ENCODE measurements around the gene TAF4.
A peak's percentile ranks its signal among the peaks of the same experiment; 100 is the strongest.

The TAF4 gene

DNA sequence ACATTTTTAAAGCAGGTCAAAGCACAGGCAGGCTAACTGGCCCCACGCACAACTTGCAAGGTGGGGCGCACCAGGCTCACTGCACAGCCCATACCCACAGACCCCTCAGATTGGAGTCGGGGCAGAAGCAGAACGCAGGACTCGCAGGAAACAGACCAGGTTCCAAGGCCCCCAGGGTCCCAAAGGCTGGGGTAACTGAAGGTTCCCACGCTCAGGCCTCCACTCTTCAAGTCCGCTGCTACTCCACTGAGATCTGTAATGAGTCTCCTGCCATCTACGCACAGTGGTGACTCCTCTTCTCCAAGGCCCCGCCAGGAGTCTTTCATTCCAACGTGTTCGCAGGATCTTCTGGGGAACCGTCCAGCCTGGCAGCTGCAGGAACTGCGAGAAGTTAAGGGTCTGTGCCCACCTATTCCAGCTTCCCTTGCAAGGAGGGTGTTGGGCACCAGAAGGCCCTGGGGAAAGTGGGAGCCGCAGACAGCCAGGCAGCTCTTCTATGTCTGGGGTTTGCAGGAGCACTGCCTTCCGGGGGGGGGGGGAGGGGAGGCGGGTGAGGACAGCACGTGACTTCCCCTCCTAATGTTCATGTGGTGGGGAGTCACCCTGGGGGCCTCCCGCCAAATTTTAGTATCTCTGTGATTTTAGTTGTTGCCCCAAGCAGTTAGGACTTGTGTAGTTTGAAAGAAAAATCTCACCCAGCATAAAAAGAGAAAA is 2.0 kb upstream of the TAF4 start:
- Histone ChIP-seq H3K9me3 (ENCODE audit: control extremely low read depth in 1 of 5, control insufficient read depth in 4 of 5, insufficient read depth in 2 of 5, low read depth in 1 of 5, low read length in 4 of 5) (peaks cover 0 to 5% (median 0%) of the 10 kb centered on the region in 5 experiments), H3K4me1 (ENCODE audit: control extremely low read depth in 1 of 4, control insufficient read depth in 4 of 4, insufficient read depth in 4 of 4, low read length in 3 of 4) (peaks cover 3 to 38% (median 32%) of the 10 kb centered on the region in 4 experiments), H3K4me3 (ENCODE audit: control insufficient read depth in 1 of 7, extremely low read depth in 1 of 7, insufficient read depth in 4 of 7, low read depth in 2 of 7, low read length in 6 of 7) (peak overlapping the region in 2 of 7 experiments; percentile 23 to 28), H3K36me3 (ENCODE audit: control insufficient read depth in 4 of 4, insufficient read depth in 4 of 4, low read length in 3 of 4) (peaks cover 0 to 7% (median 2%) of the 10 kb centered on the region in 4 experiments), H3K27ac (ENCODE audit: insufficient read depth in 1 of 2, low read depth in 1 of 2, low read length in 2 of 2, poor library complexity in 1 of 2, severe bottlenecking in 2 of 2) (no peak overlapping the region), H3K27me3 (replicated peaks in 2 of 5; ENCODE audit: control insufficient read depth in 4 of 5, insufficient read depth in 5 of 5, low read length in 4 of 5) (no peaks in the 10 kb centered on the region)
- CTCF ChIA-PET: interaction anchor here (1.1 to 2.0 kb wide), 4 partner anchors 41 to 68 kb away, joined by 3 to 8 read pairs (median 4); no protein-coding TSS in a partner anchor
- POLR2A ChIA-PET: no interaction called here
- 74% methylated on average over 13 of the region's 18 CpGs for WGBS (ENCODE audit: insufficient coverage)
- no peak for DNase-seq

DNA sequence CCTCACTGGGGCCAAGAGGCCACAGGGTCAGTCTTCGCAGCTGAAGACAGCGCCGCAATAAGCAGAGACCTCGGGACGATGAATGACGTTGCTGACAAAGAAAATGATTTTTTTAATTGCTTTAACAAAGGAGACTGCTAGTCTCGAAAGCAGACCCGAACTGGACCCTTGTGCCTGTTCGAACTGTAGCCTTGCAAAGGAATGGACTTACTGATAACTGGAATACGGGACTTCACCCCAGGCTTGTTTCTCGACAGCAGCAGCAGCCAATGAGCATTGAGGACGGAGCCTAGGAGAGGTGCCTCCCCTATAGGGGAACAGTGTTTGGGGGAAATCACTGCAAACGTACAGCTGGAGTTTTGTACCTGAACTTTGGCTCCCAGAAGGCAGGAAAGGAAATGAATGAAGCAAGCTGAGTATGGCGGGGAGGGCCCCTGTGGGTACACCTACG is 1.3 kb upstream of the TAF4 start:
- peak in 1 of 3 donors; percentile 6 for DNase-seq
- Histone ChIP-seq H3K36me3 (ENCODE audit: control insufficient read depth in 4 of 4, insufficient read depth in 4 of 4, low read length in 3 of 4) (peaks cover 0 to 7% (median 2%) of the 10 kb centered on the region in 4 experiments), H3K9me3 (ENCODE audit: control extremely low read depth in 1 of 5, control insufficient read depth in 4 of 5, insufficient read depth in 2 of 5, low read depth in 1 of 5, low read length in 4 of 5) (peaks cover 0 to 5% (median 0%) of the 10 kb centered on the region in 5 experiments), H3K27me3 (replicated peaks in 2 of 5; ENCODE audit: control insufficient read depth in 4 of 5, insufficient read depth in 5 of 5, low read length in 4 of 5) (no peaks in the 10 kb centered on the region), H3K27ac (ENCODE audit: insufficient read depth in 1 of 2, low read depth in 1 of 2, low read length in 2 of 2, poor library complexity in 1 of 2, severe bottlenecking in 2 of 2) (peak overlapping the region in 1 of 2 experiments; percentile 73), H3K4me1 (ENCODE audit: control extremely low read depth in 1 of 4, control insufficient read depth in 4 of 4, insufficient read depth in 4 of 4, low read length in 3 of 4) (peaks cover 3 to 38% (median 33%) of the 10 kb centered on the region in 4 experiments), H3K4me3 (ENCODE audit: control insufficient read depth in 1 of 7, extremely low read depth in 1 of 7, insufficient read depth in 4 of 7, low read depth in 2 of 7, low read length in 6 of 7) (peak overlapping the region; percentile 54 to 92 (median 79))
- CTCF ChIA-PET: interaction anchor here (1.1 to 2.0 kb wide), 4 partner anchors 40 to 69 kb away, joined by 3 to 8 read pairs (median 4); no protein-coding TSS in a partner anchor
- WGBS (ENCODE audit: insufficient coverage): 7% methylated on average over 14 of the region's 15 CpGs
- POLR2A ChIA-PET: interaction anchor here (0.6 to 2.2 kb wide), 13 partner anchors 18 to 90 kb away, joined by 3 to 26 read pairs (median 3); partner anchors contain the start of gene LSM14B

DNA sequence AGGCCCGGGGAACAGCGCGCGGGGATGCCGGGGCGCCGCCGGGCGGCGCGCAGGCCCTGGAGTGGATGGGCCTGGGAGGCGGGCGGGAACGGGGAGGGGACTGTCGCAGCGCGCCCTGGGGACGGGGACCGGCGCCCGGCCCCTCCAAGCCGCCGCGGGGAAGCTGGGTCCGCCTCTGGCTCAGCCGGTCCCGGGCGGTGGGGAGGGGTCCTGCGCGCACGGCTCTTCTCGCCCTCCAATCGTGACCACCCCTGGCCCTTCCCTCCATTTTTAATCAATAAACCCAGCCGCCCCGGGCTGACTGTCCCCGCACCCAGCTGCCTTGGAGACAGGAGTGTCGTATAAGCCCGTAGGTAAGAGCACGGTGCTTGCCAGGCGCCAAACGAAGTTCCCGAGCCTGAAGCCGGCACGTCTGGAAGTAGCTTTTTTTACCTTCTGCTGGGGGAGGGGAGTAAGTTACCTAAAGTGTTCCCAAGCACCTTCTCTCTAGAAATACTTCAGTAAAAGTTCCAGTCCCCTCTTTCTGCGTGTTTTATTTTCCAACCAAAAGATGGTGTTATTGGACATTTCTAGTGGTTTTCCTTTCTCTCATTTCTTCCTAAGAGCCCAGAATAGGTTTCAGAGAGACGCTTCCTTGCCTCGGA is 780 bp upstream of the TAF4 start:
- Histone ChIP-seq H3K36me3 (ENCODE audit: control insufficient read depth in 4 of 4, insufficient read depth in 4 of 4, low read length in 3 of 4) (peaks cover 0 to 7% (median 2%) of the 10 kb centered on the region in 4 experiments), H3K4me3 (ENCODE audit: control insufficient read depth in 1 of 7, extremely low read depth in 1 of 7, insufficient read depth in 4 of 7, low read depth in 2 of 7, low read length in 6 of 7) (peak overlapping the region; percentile 54 to 92 (median 79)), H3K4me1 (ENCODE audit: control extremely low read depth in 1 of 4, control insufficient read depth in 4 of 4, insufficient read depth in 4 of 4, low read length in 3 of 4) (peaks cover 3 to 38% (median 33%) of the 10 kb centered on the region in 4 experiments), H3K9me3 (ENCODE audit: control extremely low read depth in 1 of 5, control insufficient read depth in 4 of 5, insufficient read depth in 2 of 5, low read depth in 1 of 5, low read length in 4 of 5) (peaks cover 0 to 5% (median 0%) of the 10 kb centered on the region in 5 experiments), H3K27me3 (replicated peaks in 2 of 5; ENCODE audit: control insufficient read depth in 4 of 5, insufficient read depth in 5 of 5, low read length in 4 of 5) (no peaks in the 10 kb centered on the region), H3K27ac (ENCODE audit: insufficient read depth in 1 of 2, low read depth in 1 of 2, low read length in 2 of 2, poor library complexity in 1 of 2, severe bottlenecking in 2 of 2) (peak overlapping the region in 1 of 2 experiments; percentile 73)
- ChIA-PET CTCF (interaction anchor here (1.0 to 2.0 kb wide), 4 partner anchors 52 to 69 kb away, joined by 4 to 8 read pairs (median 4); partner anchors contain the start of gene LSM14B), POLR2A (interaction anchor here (0.6 to 2.2 kb wide), 13 partner anchors 19 to 90 kb away, joined by 3 to 26 read pairs (median 3); partner anchors contain the start of gene LSM14B)
- 0% methylated on average over 16 of the region's 47 CpGs for WGBS (ENCODE audit: insufficient coverage)
- peak; percentile 25 to 61 (median 57) for DNase-seq

DNA sequence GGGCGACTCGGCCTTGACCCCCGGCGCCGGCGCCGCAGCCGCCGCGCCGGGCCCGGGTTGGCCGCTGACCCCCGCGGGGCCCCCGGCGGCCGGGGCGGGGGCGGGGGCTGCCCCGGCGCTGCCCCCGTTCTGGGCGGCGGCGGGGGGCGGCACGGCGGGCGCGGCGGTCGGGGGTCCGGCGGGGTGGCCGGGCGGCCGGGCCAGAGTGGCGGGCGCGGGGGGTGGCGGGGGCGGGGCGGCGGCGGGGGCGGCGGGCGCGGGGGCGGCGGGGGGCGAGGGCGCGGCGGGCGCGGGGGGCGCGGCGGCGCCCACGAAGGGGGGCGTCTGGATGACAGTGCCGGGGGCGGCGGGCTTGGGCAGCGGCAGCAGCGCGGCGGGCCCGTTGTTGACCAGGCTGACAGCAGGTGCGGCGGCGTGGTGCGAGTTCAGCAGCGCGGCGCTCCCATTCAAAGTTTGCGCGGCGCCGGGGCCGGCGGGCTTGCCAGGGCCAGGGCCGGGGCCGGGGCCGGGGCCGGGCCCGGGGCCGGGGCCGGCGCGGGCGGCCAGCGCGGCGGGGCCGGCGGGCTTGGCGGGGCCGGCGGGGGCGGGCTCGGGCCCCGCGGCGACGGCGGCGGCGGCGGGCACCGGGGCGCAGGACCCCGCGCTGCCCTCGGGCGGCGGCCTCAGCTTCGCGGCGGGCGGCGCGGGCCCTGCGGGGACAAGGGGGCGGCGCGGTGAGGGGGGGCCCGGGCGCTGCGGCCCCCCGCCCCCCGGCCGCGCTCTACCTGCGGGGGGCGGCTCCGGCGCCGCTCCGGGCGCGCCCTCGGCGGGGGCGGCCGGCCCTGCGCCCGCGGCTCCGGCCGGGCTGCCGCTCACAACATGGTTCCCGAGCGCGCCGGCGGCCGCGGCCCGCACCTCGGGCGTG is 659 bp downstream of the TAF4 start:
- ChIA-PET CTCF (no interaction called here), POLR2A (interaction anchor here (1.4 to 2.2 kb wide), 3 partner anchors 58 to 69 kb away, joined by 5 to 26 read pairs (median 6); partner anchors contain the start of gene LSM14B)
- Histone ChIP-seq H3K4me3 (ENCODE audit: control insufficient read depth in 1 of 7, extremely low read depth in 1 of 7, insufficient read depth in 4 of 7, low read depth in 2 of 7, low read length in 6 of 7) (peak overlapping the region; percentile 44 to 84 (median 73)), H3K36me3 (ENCODE audit: control insufficient read depth in 4 of 4, insufficient read depth in 4 of 4, low read length in 3 of 4) (peaks cover 0 to 17% (median 2%) of the 10 kb centered on the region in 4 experiments), H3K4me1 (ENCODE audit: control extremely low read depth in 1 of 4, control insufficient read depth in 4 of 4, insufficient read depth in 4 of 4, low read length in 3 of 4) (peaks cover 3 to 38% (median 33%) of the 10 kb centered on the region in 4 experiments), H3K27ac (ENCODE audit: insufficient read depth in 1 of 2, low read depth in 1 of 2, low read length in 2 of 2, poor library complexity in 1 of 2, severe bottlenecking in 2 of 2) (no peak overlapping the region), H3K9me3 (ENCODE audit: control extremely low read depth in 1 of 5, control insufficient read depth in 4 of 5, insufficient read depth in 2 of 5, low read depth in 1 of 5, low read length in 4 of 5) (no peaks in the 10 kb centered on the region), H3K27me3 (replicated peaks in 2 of 5; ENCODE audit: control insufficient read depth in 4 of 5, insufficient read depth in 5 of 5, low read length in 4 of 5) (no peaks in the 10 kb centered on the region)
- WGBS (ENCODE audit: insufficient coverage): 0% methylated on average over 43 of the region's 165 CpGs
- DNase-seq: no peak

DNA sequence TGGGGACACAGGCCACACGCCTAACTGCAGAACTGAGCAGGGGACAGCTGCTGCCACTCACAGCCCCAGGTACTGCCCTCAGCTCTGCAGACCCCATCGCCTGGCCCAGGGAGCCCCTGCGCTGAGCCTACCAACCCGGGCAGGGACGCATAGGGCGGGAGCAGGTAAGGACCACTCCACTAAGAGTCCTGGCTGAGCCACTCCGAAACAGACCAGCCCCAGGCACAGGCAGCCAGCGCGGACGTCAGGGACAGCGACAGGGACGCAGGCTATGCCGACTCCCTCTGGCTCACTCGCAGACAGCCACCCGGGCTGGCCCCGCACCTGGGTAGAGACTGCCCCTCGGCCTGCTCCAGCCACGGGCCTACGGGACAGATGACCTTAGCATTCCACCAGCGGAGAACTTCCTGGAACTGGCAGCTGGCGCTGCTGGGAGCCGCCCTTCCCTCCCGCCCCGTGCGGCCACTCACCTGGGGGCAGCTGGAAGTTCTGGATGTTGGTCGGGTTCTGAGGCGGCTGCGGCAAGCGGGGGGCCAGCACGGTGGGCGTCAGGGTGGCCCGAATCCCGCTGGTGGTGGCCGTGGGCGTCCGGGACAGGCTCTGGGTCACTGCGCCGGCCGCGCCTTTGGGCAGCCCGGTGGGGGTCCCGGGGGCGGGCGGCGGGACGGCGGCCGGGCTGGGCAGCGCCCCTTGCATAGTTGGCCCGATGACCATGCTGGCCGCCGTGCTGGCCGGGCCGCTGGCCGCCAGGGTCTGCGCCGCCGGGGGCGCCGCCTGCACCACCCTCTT is 1.5 kb downstream of the TAF4 start:
- H3K4me1 ChIP-seq (ENCODE audit: control extremely low read depth in 1 of 4, control insufficient read depth in 4 of 4, insufficient read depth in 4 of 4, low read length in 3 of 4): peaks cover 3 to 38% (median 33%) of the 10 kb centered on the region in 4 experiments
- CTCF ChIA-PET: interaction anchor here (1.0 to 5.8 kb wide), 2 partner anchors 25 to 71 kb away, joined by 3 to 22 read pairs; no protein-coding TSS in a partner anchor
- DNase-seq: no peak
- H3K27ac ChIP-seq (ENCODE audit: insufficient read depth in 1 of 2, low read depth in 1 of 2, low read length in 2 of 2, poor library complexity in 1 of 2, severe bottlenecking in 2 of 2): no peak overlapping the region
- POLR2A ChIA-PET: no interaction called here
- H3K27me3 ChIP-seq (replicated peaks in 2 of 5; ENCODE audit: control insufficient read depth in 4 of 5, insufficient read depth in 5 of 5, low read length in 4 of 5): no peaks in the 10 kb centered on the region
- peak overlapping the region in 4 of 7 experiments; percentile 19 to 49 (median 31) for H3K4me3 ChIP-seq (ENCODE audit: control insufficient read depth in 1 of 7, extremely low read depth in 1 of 7, insufficient read depth in 4 of 7, low read depth in 2 of 7, low read length in 6 of 7)
- no peaks in the 10 kb centered on the region for H3K9me3 ChIP-seq (ENCODE audit: control extremely low read depth in 1 of 5, control insufficient read depth in 4 of 5, insufficient read depth in 2 of 5, low read depth in 1 of 5, low read length in 4 of 5)
- peaks cover 0 to 17% (median 2%) of the 10 kb centered on the region in 4 experiments for H3K36me3 ChIP-seq (ENCODE audit: control insufficient read depth in 4 of 4, insufficient read depth in 4 of 4, low read length in 3 of 4)
- WGBS (ENCODE audit: insufficient coverage): 82% methylated on average over 49 of the region's 60 CpGs

Measured in common myeloid progenitor, CD34-positive (primary cell).